ENCODE results near the gene RAMP3.
A peak's percentile ranks its signal among the peaks of the same experiment; 100 is the strongest.
"Not testable (repeated sequence)": the region's sequence is repeated elsewhere in the genome, so short reads cannot be mapped to it uniquely, and the experiment has no call there.

RAMP3 gene

GRCh38 chr7:45157653-45158401 is at the start of gene RAMP3:
Gene RAMP3, plus strand, starts transcription at chr7:45157791. Its CDS starts 38 bp downstream, at chr7:45157829.
- no peak for DNase-seq (ENCODE audit: low read depth)

GRCh38 chr7:45108863-45109262 is 48.7 kb upstream of the RAMP3 start:
- DNase-seq (ENCODE audit: low read depth) = no peak

- DNase-seq (ENCODE audit: low read depth) = peak; percentile 54
These were observed 46.0 kb upstream of the RAMP3 start, which contains the start of gene TBRG4 for GRCh38 chr7:45111298-45112223. Gene TBRG4, minus strand, starts transcription at chr7:45111697. Its CDS starts 2,460 bp downstream, at chr7:45109237.

GRCh38 chr7:45112648-45113047 is 44.9 kb upstream of the RAMP3 start:
- DNase-seq (ENCODE audit: low read depth) = no peak

GRCh38 chr7:45114257-45114656 is 43.3 kb upstream of the RAMP3 start:
- not testable (repeated sequence) for DNase-seq (ENCODE audit: low read depth)

- DNase-seq (ENCODE audit: low read depth) = no peak
These were observed 42.7 kb upstream of the RAMP3 start for GRCh38 chr7:45114926-45115325.

- DNase-seq (ENCODE audit: low read depth) = no peak
These were observed 41.5 kb upstream of the RAMP3 start for GRCh38 chr7:45116048-45116447.

GRCh38 chr7:45117582-45117981 is 40.0 kb upstream of the RAMP3 start:
- DNase-seq (ENCODE audit: low read depth) = no peak

- DNase-seq (ENCODE audit: low read depth) = no peak
These were observed 39.3 kb upstream of the RAMP3 start for GRCh38 chr7:45118292-45118691.

GRCh38 chr7:45118889-45119331 is 38.7 kb upstream of the RAMP3 start:
- no peak for DNase-seq (ENCODE audit: low read depth)

- no peak for DNase-seq (ENCODE audit: low read depth)
These were observed 38.0 kb upstream of the RAMP3 start for GRCh38 chr7:45119550-45119949.

GRCh38 chr7:45122975-45123860 is 34.4 kb upstream of the RAMP3 start:
- DNase-seq (ENCODE audit: low read depth) = no peak

- DNase-seq (ENCODE audit: low read depth) = no peak
These were observed 33.5 kb upstream of the RAMP3 start for GRCh38 chr7:45123913-45124710.

- DNase-seq (ENCODE audit: low read depth) = no peak
These were observed 32.2 kb upstream of the RAMP3 start for GRCh38 chr7:45125193-45125904.

GRCh38 chr7:45126201-45126600 is 31.4 kb upstream of the RAMP3 start:
- no peak for DNase-seq (ENCODE audit: low read depth)

- DNase-seq (ENCODE audit: low read depth) = no peak
These were observed 30.7 kb upstream of the RAMP3 start for GRCh38 chr7:45126920-45127319.

- DNase-seq (ENCODE audit: low read depth) = no peak
These were observed 28.3 kb upstream of the RAMP3 start for GRCh38 chr7:45129181-45129800.

- no peak for DNase-seq (ENCODE audit: low read depth)
These were observed 27.7 kb upstream of the RAMP3 start for GRCh38 chr7:45129906-45130305.

GRCh38 chr7:45130910-45131309 is 26.7 kb upstream of the RAMP3 start:
- no peak for DNase-seq (ENCODE audit: low read depth)

GRCh38 chr7:45131891-45132290 is 25.7 kb upstream of the RAMP3 start:
- no peak for DNase-seq (ENCODE audit: low read depth)
